Measurements from ENCODE around the gene TNS3.

TNS3 gene

GRCh38 chr7:47572094-47572445 is 9.8 kb downstream of the TNS3 start:
- Histone ChIP-seq H3K79me2 (ENCODE audit: low read length) (peaks cover 86% of the 10 kb centered on the region), H3K9ac (ENCODE audit: low read length) (peak overlapping the region; percentile 50; the same call in 1 of the 2 replicates), H3K4me1 (ENCODE audit: low read length) (peaks cover 47% of the 10 kb centered on the region)

DNA sequence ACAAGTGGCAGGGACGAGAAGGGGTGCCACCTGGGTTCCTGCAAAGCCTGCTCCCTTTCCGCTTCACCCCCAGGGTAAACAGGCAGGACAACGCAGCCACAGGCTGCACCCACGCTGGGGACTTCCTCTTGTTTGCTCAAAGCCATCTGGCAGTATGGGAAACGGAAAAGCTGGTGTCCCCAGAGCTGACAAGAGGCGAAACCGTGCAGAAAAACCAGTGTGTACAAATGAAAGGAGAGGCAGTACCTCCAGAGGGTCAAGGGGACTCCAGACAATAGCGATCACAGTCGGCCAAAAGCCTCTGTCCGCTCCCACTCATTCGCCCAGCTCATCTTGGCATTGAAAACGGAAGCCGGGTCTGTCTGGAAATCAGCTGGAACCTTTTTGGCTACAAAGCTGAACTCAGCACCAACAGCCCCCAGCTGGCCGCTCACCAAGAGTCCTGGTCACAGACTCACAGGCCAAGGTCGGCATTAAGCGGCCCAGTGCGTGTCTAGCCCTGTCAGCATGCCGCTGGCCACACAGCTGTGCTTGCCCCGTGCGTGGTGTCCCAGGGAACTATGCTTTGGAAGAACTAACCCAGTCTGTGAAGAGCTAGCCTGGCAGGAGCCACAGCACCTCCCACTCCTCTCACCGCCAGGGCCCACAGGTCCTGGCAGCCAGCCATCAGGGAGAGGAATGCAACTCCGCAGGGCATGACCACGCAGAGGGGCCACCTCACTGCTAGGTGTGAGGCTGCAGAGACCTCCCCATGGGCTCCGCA is 10.4 kb downstream of the TNS3 start:
- peak overlapping the region; percentile 89 for H3K4me2 ChIP-seq (ENCODE audit: low read depth, low read length)
- peak overlapping the region; percentile 50 for H3K9ac ChIP-seq (ENCODE audit: low read length)
- TF ChIP-seq CTCF (IDR thresholded peaks at IDR 0.05; ENCODE audit: low read length) (no peak), EZH2phosphoT487 (IDR thresholded peaks at IDR 0.05; ENCODE audit: low read length) (no peak)
- no peaks in the 10 kb centered on the region for H3K27me3 ChIP-seq (replicated peaks; ENCODE audit: insufficient read depth, low read length)
- H3K4me3 ChIP-seq (ENCODE audit: low read length) = peak overlapping the region; percentile 16
- DNase-seq = peak; percentile 67
- H3K79me2 ChIP-seq (ENCODE audit: low read length) = peaks cover 84% of the 10 kb centered on the region
- no peaks in the 10 kb centered on the region for H3K9me3 ChIP-seq (replicated peaks; ENCODE audit: insufficient read depth, low read length)
- H4K20me1 ChIP-seq (ENCODE audit: insufficient read depth, low read length) = no peaks in the 10 kb centered on the region
- H3K36me3 ChIP-seq (replicated peaks; ENCODE audit: insufficient read depth, low read length) = no peaks in the 10 kb centered on the region
- peaks cover 42% of the 10 kb centered on the region for H3K4me1 ChIP-seq (ENCODE audit: low read length)
- H2AFZ ChIP-seq (ENCODE audit: low read length) = peak overlapping the region; percentile 50
- no peaks in the 10 kb centered on the region for H3K9me2 ChIP-seq (replicated peaks; ENCODE audit: insufficient read depth, low read length)
- H3K27ac ChIP-seq (ENCODE audit: low read length) = peak overlapping the region; percentile 68; the same call in 1 of the 2 replicates
- peaks cover 25% of the 10 kb centered on the region for H3F3A ChIP-seq (ENCODE audit: insufficient read depth, low read length)

More at GRCh38 chr7:47572094-47572445, 9.8 kb downstream of the TNS3 start:
- Histone ChIP-seq H3K27ac (ENCODE audit: low read length) (peak overlapping the region; percentile 68; the same call in 1 of the 2 replicates), H3K9me2 (replicated peaks; ENCODE audit: insufficient read depth, low read length) (no peaks in the 10 kb centered on the region), H2AFZ (ENCODE audit: low read length) (peak overlapping the region; percentile 50; the same call in 1 of the 2 replicates), H3F3A (ENCODE audit: insufficient read depth, low read length) (peaks cover 25% of the 10 kb centered on the region), H4K20me1 (ENCODE audit: insufficient read depth, low read length) (no peaks in the 10 kb centered on the region), H3K4me3 (ENCODE audit: low read length) (peak overlapping the region; percentile 16), H3K27me3 (replicated peaks; ENCODE audit: insufficient read depth, low read length) (no peaks in the 10 kb centered on the region), H3K4me2 (ENCODE audit: low read depth, low read length) (peak overlapping the region; percentile 89), H3K36me3 (replicated peaks; ENCODE audit: insufficient read depth, low read length) (no peaks in the 10 kb centered on the region), H3K9me3 (replicated peaks; ENCODE audit: insufficient read depth, low read length) (no peaks in the 10 kb centered on the region)
- TF ChIP-seq CTCF (IDR thresholded peaks at IDR 0.05; ENCODE audit: low read length) (no peak), EZH2 (optimal IDR thresholded peaks at IDR 0.05; ENCODE audit: low read depth, low read length) (no peak), EZH2phosphoT487 (IDR thresholded peaks at IDR 0.05; ENCODE audit: low read length) (no peak)
- no peak for DNase-seq

DNA sequence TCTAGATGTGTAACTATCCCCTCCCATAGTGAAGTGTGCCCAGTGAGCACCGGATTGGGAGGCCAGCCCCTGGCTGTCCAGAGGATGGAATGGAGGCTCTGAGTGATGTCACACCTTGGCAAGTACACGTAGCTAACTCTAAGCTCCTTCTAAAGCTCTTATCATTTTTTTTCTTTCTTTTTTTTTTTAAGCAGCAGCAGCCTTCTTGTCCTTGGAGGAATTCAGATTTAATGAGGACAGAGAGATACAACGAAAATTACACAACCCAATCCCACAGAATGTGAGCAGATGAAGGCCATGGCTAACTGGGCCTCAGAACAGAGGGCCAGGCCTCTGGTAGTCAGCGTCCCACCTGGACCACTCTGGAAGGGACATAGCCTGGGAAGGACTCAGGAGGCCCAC is 11.3 kb downstream of the TNS3 start:
- TF ChIP-seq CTCF (IDR thresholded peaks at IDR 0.05; ENCODE audit: low read length) (no peak), EZH2 (optimal IDR thresholded peaks at IDR 0.05; ENCODE audit: low read depth, low read length) (no peak), EZH2phosphoT487 (IDR thresholded peaks at IDR 0.05; ENCODE audit: low read length) (no peak)
- Histone ChIP-seq H3K9me3 (replicated peaks; ENCODE audit: insufficient read depth, low read length) (no peaks in the 10 kb centered on the region), H3K79me2 (ENCODE audit: low read length) (peaks cover 85% of the 10 kb centered on the region), H2AFZ (ENCODE audit: low read length) (peak overlapping the region; percentile 50), H3K27me3 (replicated peaks; ENCODE audit: insufficient read depth, low read length) (no peaks in the 10 kb centered on the region), H3K4me1 (ENCODE audit: low read length) (peaks cover 33% of the 10 kb centered on the region), H4K20me1 (ENCODE audit: insufficient read depth, low read length) (no peaks in the 10 kb centered on the region), H3F3A (ENCODE audit: insufficient read depth, low read length) (peaks cover 20% of the 10 kb centered on the region), H3K9ac (ENCODE audit: low read length) (peak overlapping the region; percentile 50; the same call in 1 of the 2 replicates), H3K36me3 (replicated peaks; ENCODE audit: insufficient read depth, low read length) (no peaks in the 10 kb centered on the region), H3K27ac (ENCODE audit: low read length) (peak overlapping the region; percentile 68; the same call in 1 of the 2 replicates), H3K4me2 (ENCODE audit: low read depth, low read length) (peak overlapping the region; percentile 89), H3K9me2 (replicated peaks; ENCODE audit: insufficient read depth, low read length) (no peaks in the 10 kb centered on the region), H3K4me3 (ENCODE audit: low read length) (peak overlapping the region; percentile 16; the same call in 1 of the 2 replicates)
- DNase-seq = no peak
